Fibroblast of skin of back (primary cell): ENCODE results near the gene LRRC28. TPM values are rescaled to one million over a fixed set of nuclear protein-coding genes. Genes with fewer than 3 reads are reported as not detected.
"Not testable (repeated sequence)": the region's sequence is repeated elsewhere in the genome, so short reads cannot be mapped to it uniquely, and the experiment has no call there.

Experiments used
- DNase-seq: peaks from one replicate; pipeline ENCODE4 v3.0.0-alpha.2; 2013
- polyA plus RNA-seq, 2 experiments: library from polyadenylated mRNA; unstranded; fragments of 120-200 nt; gene quantifications; one replicate each; pipeline ENCODE4 v1.2.1, GENCODE V29; 2013; ENCODE audit not compliant: insufficient read length in 2 of 2

LRRC28 gene
- 17.5 TPM for polyA plus RNA-seq (2013, experiment 1 of 2; ENCODE audit: insufficient read length)
- polyA plus RNA-seq (2013, experiment 2 of 2; ENCODE audit: insufficient read length) = 19.9 TPM

DNA sequence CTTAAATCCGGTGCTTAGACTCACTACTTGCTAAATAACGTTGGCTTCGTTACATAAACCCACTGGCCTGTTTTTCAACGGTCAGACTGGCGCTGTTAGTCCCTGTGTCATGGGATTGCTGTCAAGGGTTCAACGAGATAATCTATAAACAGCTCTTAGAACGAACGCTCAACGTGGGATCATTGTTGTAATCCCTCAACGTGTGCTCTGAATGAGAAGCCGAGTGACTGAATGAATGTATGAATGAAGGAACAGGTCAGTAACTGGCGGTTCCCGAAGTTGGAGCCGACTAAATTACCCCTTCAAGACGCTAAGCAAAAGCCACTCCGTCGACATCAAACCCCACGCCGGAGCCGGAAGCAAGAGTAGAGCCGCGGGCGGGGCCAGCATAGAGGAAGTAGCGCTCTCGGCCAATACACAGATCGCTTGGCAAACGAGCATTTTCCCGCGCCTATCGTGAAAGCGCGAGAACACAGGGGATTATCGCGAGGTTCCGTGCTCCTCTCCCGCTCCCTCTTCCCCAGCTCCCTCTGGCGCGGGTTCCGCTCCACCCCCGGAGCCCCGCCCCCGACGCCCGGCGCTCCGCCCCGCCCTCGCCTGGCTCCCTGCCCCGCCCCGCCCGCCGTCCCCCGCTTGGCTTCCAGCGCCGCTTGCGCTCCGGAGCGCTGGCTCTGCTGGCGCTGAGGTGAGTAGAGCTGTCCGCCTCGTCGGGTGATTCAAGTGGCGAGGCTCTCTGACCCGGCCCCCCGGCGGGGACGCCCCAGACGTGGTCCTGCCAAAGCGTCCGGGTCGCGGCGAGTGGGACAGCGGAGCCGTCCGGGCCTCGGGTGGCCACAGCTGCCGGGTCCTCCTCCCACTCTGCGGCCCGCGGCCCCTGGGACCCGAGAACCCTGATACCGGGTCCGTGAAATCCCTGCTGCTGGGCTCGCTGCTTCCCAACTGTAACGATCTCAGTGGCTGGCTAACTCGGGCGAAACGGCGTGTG is at the start of gene LRRC28:
Gene LRRC28 (plus strand): TSS at position 625 of the 985 bp plus-strand sequence. CDS start 4,477 bp downstream, outside the sequence.
- peak; percentile 99 for DNase-seq

DNA sequence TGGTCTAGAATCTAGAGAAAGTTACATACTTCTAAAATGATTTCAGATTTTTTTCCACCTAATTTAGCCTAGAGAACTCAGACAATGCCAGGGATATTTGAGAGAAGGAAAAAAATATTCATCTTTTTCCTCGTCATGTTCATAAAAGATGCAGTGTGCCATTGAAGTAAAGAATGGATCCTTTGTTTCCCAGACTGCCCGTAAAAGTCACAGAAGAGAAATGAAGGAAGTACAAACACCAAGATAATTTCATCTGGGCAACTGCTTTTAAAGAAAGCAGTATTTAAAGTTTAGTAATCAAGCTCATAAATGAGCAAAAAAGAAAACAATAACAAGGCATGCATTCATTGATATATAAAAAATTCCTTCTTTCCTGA is 49.1 kb upstream of the LRRC28 start:
- no peak for DNase-seq

DNA sequence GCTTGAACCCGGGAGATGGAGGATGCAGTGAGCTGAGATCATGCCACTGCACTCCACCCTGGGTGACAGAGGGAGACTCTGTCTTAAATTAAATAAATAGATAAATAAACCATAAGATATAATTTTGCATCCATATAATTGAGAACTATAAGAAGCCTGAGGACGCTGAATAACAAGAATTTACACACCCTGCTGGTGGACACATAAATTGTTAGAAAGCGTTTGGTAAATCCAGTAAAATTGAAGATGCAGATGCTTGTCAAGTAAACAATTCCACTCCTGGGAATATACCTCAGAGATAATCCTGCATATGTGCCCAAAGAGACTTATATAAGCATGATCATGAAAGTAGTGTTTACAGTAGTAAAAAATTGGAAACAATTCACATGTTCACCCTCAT is 43.6 kb upstream of the LRRC28 start:
- DNase-seq = no peak

DNA sequence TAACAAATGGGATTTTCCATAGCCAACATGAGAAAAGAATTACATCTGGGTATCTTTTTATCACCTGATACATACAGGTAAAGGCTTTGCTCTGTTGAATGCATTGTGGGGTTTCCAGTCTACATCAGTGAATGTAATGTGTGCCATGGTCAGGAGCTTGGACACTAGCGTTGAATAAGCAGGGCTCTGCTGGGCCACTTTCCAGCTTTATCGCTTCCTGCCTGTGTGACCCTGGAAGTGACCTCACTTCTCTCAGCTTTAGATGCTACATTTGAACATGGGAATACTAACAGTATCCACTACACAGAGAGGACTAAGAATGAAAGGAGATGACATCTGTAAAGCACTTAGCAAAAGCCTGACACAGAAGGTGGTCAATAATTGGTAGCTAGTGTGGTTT is 42.0 kb upstream of the LRRC28 start:
- DNase-seq = no peak

DNA sequence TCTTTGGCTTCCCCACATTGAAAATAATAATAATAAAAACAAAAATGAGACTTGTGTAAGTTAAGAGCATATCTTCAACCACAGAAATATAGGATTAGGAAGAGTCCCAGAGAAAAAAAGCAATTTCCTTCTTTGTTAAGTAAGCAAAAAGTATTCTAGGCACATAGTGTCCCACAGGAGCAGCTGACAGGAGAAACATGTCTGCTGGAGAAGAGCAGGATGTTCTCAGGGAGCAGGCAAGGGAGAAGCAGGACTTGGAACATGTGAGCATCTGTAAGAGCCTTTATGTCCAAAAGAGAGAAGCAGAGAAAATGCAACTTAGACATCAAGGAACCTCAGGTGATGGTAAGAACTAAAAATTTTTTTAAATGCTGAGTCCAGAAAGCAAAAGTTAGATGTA is 40.9 kb upstream of the LRRC28 start:
- DNase-seq = no peak

- peak; percentile 33 for DNase-seq
Observed at GRCh38 chr15:99211926-99212325, 39.4 kb upstream of the LRRC28 start.

GRCh38 chr15:99212406-99212805 is 38.9 kb upstream of the LRRC28 start:
- DNase-seq = peak; percentile 83

- peak; percentile 72 for DNase-seq
Observed at GRCh38 chr15:99213187-99213811, 38.0 kb upstream of the LRRC28 start.

DNA sequence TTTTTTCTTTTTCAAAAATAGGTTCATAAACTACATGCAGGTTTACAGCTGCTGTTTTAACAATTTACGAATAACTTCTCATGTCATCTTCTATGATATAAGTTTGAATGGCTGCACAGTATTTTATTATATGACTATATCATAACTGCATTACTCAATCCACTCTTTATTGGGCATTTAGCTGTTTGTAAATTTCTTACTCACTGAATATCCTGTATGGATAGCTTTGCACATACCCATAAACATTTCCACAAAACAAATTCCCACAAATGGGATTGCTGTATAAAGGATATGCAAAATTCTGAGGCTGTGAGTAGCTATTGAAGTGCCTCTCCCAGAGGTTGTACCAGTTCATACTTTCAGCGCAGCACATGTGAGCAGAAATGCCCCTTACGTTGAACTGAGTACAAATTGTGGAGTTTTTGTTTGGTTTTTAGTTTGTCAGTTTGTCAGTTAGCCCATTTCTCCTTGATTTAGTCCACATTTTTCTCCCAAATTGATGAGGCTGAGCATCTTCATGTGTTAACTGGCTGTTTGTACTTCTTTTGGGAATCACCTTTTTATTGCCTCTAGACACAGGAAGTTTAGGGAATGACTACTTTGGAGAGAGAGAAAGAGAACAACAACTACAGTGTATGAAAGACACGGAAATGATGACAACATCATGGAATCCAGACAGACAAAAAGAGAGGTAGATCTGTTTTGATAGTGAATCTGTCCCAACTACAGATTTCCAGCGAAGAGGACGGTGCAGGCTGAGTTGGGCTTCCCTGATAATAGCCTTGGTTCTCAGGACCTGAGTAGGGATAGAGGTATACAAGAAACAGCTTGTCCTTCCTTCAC is 26.7 kb upstream of the LRRC28 start:
- DNase-seq = no peak

DNA sequence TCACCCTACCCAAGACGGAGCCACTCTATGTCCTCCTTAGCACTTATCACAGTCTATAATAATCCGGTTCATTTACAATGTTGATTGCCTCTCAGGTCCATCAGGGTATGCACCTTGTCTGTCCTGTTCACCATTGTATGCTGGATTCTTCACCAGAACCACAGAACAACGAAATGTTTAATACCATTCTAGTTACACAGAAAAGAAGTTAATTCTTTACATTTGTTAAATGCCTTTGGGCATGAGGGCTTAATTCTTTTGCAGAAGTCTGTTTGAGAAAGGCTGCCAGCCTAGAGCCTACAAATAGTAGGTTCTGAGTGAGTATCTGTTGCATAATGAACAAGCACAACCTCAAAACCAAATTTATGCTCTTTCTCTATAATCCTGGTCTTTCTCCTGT is 24.5 kb upstream of the LRRC28 start:
- DNase-seq = no peak

DNA sequence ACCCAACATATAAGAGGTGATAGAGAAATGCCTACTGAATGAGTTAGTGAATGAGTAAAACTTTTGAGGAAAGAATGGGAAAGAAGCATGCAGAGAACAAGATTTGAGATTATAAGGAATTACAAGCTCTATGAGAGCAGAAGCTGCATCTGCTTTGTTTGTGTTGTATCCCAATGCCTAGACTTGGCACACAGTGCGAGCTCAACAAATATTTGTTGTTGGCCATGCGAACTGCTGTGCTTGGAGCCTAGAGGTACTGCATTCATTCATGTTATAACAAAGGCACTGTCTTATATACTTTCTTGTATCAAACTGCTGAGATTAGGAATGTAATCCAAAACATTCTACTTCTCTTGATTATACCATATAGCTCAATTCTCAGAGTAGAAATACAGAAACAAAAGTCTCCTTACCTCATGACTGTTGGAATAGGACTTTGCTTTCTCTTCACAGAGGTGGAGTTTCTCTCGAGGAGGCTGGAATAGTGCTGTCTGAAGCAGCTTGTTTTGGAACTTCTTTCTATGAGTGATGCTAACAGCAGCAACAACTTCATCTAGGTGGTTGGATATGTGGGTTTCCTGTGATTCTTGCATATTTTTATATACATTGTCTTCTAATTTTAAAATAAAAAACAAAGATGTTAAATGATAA is 23.0 kb upstream of the LRRC28 start:
- DNase-seq = no peak

DNA sequence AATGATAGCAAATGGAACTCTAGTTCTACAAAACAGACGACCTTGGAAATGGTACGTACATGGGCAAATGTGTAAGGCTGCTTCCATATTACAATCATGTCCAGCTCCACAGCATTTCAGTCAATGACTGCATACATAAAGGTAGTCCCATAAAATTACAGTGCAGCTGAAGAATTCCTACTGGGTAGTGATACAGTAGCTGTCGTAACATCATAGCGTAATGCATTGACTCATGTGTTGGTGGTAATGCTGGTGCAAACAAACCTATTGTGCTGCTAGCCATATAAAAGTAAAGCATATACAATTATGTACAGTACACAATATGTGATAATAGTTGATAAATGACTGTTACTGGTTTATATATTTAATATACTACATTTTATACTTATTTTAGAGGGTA is 20.4 kb upstream of the LRRC28 start:
- no peak for DNase-seq

DNA sequence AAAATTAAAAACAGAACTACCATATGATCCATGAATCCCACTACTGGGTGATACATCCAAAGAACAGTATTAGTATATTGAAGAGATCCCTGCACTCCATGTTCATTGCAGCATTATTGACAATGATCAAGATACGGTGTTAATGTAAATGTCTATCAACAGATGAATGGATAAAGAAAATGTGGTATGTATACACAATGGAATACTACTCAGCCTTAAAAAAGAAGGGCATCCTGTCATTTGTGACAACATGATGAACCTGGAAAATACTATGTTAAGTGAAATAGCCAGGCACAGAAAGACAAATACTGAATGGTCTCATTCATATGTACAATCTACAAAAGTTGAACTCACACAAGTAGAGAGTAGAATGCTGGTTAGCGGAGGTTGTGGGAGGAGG is 18.5 kb upstream of the LRRC28 start:
- no peak for DNase-seq

DNA sequence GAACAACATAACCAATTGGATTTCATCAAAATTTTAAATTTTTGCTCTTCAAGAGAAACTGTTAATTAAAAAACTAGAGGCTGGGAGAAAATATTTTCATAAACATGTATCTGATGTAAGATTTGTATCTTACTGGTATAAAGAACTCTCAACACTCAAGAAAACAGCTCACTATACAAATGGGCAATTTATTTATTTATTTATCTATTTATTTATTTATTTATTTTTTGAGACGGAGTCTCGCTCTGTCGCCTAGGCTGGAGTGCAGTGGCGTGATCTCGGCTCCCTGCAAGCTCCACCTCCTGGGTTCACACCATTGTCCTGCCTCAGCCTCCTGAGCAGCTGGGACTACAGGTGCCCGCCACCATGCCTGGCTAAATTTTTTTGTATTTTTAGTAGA is 17.1 kb upstream of the LRRC28 start:
- DNase-seq = not testable (repeated sequence)

DNA sequence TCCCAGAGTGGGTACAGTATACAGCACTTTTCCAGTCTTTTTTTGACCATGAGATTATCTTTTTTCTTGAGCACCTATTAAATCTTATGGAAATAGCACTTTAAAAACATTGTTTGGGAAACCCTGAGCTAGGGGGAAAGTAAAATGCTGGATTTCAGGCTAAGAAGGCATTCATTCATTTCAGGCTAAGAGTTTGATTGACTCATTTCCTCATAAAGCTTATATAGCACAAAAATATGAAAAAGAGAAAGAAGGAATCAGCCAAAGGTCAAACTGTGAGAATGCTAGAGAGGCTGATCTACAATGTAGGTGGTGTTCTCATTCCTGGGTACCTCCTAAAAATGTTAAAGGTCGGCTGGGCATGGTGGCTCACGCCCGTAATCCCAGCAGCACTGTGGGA is 12.4 kb upstream of the LRRC28 start:
- DNase-seq = no peak

DNA sequence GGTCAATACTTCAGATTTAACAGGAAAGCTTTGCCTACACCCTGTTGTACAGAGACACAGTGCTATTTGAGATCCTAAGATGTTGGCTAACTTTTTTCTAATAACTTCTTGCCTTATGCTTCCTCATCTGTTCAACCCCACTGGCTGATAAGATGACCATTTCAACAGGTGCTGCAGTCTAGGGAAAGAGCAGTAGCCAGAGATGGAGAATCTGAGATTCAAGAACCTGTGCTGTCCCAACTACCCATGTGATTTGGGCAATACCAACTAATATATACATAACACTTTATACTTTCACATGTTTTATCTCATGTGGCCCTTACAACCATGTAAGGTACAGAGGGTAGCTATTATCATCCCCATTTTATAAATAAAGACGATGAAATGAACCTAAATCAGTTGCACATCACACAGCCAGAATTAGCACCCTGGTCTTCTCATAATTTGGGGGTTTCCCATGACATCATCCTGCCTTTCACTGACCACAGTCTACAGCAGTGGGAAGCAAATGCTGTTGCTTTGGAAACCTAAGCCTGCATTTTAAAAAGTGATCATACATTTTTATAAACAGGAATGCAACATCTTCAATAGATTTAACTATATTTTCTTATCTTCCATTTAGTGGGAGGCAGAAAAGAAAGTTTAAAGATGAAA is 11.6 kb upstream of the LRRC28 start:
- no peak for DNase-seq

DNA sequence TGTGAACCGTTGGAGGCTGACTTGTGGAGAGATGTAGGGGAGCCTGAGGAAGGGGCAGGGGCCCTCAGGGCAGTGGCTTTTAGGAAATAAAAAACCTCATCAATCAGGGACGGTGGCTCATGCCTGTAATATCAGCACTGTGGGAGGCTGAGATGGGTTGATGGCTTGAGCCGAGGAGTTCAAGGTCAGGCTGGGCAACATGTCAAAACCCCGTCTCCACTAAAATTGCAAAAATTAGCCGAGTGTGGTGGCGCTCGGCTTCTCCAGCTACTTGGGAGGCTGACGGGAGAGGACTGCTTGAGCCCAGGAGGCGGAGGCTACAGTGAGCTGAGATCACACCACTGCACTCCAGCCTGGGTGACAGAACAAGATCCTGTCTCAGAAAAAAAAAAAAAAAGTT is 9.5 kb upstream of the LRRC28 start:
- DNase-seq = no peak

DNA sequence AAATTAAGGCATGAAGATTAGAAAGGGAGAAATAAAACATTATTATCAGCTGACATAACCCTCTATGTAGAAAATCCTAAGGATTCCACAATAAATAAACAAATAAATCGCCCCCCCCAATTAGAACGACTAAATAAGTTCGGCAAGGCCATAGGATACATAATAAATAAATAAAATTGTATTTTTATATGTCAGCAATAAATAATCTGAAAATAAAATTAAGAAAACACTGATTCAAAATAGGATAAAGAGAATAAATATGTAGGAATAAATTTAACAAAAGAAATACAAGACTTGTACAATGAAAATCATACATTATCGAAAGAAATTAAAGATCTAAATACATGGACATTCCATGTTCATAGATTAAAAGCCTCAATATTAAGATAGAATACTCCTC is 7.0 kb upstream of the LRRC28 start:
- no peak for DNase-seq

- no peak for DNase-seq
Observed at GRCh38 chr15:99247062-99247461, 4.2 kb upstream of the LRRC28 start.

DNA sequence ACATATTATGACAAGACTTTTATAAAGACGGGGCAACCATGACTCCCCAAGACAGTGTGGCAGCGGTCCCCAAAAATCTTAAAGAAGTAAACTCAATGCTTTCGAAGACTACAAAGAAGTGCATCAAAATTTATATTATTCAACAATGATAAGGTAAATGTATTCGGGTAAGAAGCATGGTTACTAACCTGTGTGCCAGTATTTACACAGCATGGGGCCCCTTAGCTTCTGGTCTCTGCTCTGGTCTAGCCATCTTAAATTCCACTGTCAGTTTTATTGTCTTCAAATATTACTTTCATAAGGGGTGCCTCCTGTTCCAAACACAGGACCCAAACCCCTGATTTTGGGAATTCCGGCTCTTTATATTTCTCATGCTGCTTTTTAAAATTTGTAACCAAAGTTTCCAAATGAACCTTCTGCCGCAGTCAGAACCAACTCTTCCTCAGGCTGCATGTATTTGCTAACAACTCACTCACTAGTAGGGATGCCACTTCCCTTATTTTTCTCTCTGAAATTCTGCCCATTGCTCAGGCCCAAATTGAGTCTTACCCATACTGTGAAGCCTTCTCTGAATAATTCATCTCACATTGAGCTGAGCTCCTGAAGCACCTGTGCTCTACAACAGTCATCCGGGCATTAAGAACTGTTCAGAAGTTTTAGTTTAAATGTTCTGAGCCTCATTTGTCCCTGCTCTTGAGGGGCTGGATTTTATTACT is 3.1 kb upstream of the LRRC28 start:
- no peak for DNase-seq

DNA sequence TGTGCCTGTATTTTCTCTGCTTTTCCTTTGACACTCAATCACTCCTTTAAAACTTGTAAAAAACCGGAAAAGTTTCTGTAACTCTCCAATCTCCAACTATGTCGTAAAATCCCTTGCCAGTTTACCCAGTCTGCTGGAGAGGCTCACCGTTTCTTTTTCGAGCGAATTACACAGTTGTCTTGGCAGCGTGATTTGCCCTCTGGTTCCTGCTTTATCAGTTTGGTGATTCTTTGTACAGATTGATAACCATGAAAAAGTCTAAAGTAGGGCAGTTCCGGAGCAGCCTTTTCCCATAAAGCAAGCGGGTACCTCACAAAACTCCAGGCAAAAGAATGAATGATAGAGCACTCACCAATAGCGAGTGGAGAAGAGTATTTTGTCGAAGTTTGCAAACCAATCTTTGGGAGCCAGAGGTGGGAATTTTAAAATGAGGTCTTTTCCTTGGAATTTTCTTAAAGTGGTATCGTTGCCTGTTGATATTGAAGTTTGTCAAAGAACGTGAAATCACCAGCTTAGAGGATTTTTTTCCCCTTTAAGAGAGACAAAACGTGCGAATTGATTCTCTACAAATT is 1.9 kb upstream of the LRRC28 start, which contains the start of gene TTC23:
Gene TTC23 (minus strand): TSS at position 312 of the 572 bp plus-strand sequence. CDS start 20,869 bp downstream, outside the sequence.
- peak; percentile 94 for DNase-seq
